ENCODE results near the gene HLA-F.
A peak's percentile ranks its signal among the peaks of the same experiment; 100 is the strongest.

HLA-F gene

GRCh38 chr6:29744621-29745020 is 21.4 kb downstream of the HLA-F start:
- no peak for DNase-seq (ENCODE audit: low spot score)

DNA sequence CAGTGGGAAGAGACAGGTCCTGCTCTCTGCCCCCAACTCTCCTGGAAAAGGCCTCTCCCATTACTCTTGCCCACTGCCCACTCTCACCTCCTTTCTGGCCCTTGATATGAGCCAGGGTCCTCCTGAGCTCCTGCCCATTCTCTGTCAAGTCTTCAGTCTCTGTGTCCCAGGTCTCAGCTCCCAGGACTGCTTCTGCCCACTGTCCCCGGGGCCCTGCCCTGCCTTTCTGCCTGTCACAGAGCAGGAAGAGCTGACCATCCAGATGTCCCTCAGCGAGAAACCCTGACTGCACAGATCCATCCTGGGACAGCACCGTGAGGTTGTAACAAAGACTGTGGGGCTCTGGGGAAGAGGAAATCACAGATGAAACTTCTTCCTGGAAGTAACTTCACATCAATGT is 22.2 kb downstream of the HLA-F start:
- DNase-seq (ENCODE audit: low spot score) = no peak

- no peak for DNase-seq (ENCODE audit: low spot score)
These were observed 22.7 kb downstream of the HLA-F start for GRCh38 chr6:29745855-29746449.

- no peak for DNase-seq (ENCODE audit: low spot score)
These were observed 23.8 kb downstream of the HLA-F start for GRCh38 chr6:29746846-29747687.

- DNase-seq (ENCODE audit: low spot score) = no peak
These were observed 24.5 kb downstream of the HLA-F start for GRCh38 chr6:29747688-29748250.

DNA sequence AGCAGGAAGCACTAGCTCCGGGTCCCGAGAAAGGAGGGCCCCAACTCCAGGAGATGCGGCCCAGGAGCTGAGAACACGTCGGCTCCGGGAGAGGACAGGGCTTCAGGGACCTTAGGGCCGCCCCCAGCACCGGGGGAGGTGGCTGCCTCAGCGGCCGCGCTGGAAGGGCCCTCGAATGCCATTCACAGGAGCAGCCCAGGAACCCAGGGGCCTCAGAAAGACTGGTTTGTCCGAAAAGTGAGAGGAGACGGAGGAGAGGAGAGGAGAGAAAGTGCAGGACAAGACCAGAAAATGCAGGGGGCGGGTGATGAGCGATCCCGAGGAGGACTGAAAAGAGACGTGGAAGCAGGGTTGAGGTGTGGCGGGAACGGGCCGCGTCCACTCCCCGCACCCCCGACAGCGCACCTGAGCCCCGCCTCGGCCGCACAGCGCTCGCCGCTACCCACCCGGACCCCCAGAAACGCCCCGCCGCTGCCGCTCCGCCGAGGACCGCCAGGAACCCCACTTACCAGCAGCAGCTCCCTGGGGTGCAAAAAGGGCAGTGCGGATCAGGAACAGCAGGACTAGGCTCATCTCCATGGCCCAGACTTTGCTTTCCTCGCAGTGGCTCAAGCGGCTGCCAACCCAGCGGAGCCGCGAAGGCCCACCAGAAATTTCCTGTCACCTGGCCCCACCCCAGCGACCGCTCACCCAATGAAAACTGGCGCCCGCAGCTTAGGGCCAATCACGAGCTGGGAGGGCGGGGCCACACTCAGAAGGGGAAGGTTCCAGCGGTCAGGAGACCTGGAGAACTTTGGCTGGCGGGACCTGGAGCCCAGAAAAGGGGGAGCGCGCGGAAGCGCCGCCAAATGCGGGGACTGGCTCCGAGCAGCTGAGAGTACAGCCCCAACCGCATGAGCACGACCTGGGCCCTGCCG is 25.4 kb downstream of the HLA-F start:
- peak; percentile 64 for DNase-seq (ENCODE audit: low spot score)

DNA sequence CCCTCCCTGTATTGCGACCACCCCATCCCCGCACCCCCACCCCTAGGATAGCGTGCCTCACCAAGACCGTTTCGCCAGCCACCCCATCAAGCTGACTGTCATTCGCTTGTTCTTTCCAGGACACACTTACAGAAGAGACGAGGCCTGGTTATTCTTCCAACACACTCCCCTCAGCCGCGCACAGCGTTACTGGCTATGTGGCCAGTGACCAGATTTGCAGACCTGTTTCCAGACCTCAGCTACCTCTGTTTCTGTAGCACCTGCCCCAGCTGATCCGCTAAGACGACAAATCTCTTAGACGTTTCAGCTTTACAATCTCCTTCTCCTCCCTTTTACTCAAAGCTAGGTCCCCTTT is 26.1 kb downstream of the HLA-F start:
- DNase-seq (ENCODE audit: low spot score) = no peak

GRCh38 chr6:29749668-29750067 is 26.4 kb downstream of the HLA-F start:
- no peak for DNase-seq (ENCODE audit: low spot score)

- DNase-seq (ENCODE audit: low spot score) = no peak
These were observed 27.5 kb downstream of the HLA-F start for GRCh38 chr6:29750709-29751108.

DNA sequence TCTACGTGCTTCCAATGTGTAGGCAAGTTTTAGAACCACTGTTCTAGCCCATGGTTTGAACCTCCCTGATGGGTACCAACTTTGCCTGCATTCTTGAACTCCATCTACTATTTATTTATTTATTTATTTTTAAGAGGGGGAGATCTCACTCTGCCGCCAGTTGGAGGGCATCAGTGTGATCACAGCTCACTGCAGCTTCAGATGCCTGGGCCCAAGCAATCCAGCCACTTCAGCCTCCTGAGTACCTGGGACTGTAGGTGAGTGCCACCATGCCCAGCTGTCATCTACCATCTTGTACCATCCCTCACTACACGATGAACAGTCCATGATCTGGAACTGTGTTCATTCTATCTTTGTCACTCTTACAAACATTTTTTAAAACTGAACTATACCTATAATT is 28.2 kb downstream of the HLA-F start:
- DNase-seq (ENCODE audit: low spot score) = no peak

GRCh38 chr6:29752451-29753308 is 29.4 kb downstream of the HLA-F start:
- peak; percentile 83 for DNase-seq (ENCODE audit: low spot score)

DNA sequence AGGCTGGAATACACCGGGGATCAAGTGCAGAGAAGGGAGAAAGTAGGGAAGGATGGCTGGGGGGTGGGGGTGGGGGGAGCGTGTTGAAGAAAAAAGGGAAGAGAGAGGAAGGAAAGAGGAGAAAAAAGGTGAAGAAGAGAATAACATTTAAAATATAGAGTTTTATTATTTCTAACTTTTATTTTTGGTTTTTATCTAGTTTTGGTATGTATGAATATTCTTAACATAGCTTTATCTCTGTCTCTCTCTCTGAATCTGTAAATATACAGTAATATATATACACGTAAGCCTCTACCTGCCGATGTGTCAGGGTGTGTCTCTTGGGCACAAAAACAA is 30.0 kb downstream of the HLA-F start:
- DNase-seq (ENCODE audit: low spot score) = no peak

- no peak for DNase-seq (ENCODE audit: low spot score)
These were observed 32.1 kb downstream of the HLA-F start for GRCh38 chr6:29755295-29755871.

GRCh38 chr6:29757282-29757681 is 34.0 kb downstream of the HLA-F start:
- DNase-seq (ENCODE audit: low spot score) = no peak

DNA sequence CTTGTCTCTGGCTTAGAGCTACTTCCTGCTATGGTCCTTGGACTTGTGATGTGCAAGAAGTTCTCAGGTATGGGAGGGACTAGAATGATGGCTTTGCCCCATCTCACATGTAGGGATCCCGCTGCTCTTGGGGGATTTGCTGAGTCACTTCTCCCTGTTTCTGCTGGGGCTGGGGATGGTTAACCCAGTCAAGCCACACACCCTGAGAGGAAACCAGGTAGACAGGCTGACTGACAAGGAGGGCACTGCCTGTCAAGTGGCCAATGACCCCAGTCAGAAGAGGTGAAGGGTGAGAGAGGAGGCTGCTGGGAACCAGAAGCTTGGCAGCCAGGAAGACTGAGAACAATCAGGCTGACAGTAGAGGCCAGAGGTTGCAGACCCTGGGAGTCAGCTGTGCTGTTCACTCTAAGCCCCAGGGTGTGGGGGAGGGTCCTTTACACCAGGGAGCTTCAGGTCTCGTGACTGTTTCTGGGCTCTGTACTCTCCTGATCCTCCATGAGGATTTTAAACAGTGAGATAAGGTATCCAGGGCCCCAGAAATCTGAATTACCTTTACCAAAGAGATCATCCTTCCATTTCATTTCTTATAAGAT is 34.6 kb downstream of the HLA-F start:
- DNase-seq (ENCODE audit: low spot score) = no peak

DNA sequence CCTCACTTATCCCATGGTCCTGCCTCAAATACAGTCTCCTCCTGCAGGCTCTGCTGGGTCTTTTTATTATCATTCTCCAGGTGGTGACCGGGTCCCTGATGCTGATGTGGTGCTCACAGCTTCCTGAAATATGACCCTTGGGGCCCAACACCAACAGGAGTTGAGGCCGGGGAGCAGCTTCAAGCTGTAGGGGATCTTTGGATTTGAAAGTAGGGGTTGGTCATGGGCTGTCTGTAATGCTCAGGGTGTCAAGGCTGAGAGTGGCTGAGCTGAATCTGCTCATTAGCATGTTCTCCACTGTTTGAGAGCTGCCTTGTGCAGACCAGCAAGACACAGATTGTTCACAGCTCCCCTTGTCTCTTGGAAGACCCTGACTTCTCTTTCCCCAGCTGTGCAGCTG is 35.5 kb downstream of the HLA-F start:
- no peak for DNase-seq (ENCODE audit: low spot score)

GRCh38 chr6:29759457-29759856 is 36.2 kb downstream of the HLA-F start:
- no peak for DNase-seq (ENCODE audit: low spot score)

GRCh38 chr6:29760328-29760727 is 37.1 kb downstream of the HLA-F start:
- no peak for DNase-seq (ENCODE audit: low spot score)

- DNase-seq (ENCODE audit: low spot score) = no peak
These were observed 38.8 kb downstream of the HLA-F start for GRCh38 chr6:29762051-29762450.

DNA sequence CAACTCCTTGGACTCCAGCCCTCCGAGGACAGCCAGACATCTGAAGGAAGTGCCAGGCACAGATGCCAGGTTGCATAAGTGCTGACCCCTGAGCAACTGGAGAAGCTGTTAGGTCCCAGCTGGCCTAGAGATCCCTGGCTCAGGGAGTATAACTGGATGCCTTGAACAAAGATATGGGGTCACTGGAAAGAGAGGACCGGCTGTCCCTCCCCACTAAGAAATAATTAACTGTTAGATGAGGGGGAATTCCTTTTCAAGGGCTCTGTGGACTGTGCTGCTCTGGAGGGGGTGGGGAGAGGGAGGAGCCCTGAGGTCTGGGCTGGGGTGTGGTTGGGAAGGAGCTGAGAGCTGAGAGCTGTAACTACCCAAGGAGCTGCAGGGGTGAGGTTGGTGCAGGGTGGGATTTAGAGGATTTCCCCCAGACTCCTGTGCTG is 39.6 kb downstream of the HLA-F start:
- DNase-seq (ENCODE audit: low spot score) = no peak
